Stimulated activated CD4-positive, alpha-beta T cell treated with anti-CD3 and anti-CD28 coated beads, Interleukin-2, amount 100 ng/mL, for 24 hours (primary cell): Measurements from ENCODE around the gene SLC2A9.
"Not testable (repeated sequence)": the region's sequence is repeated elsewhere in the genome, so short reads cannot be mapped to it uniquely, and the experiment has no call there.

Experiments
- DNase-seq, 2 donors: peaks; one replicate each; pipeline ENCODE4 v3.0.0-alpha.2; 2020

SLC2A9 gene

GRCh38 chr4:9808077-9808476 lies 213.2 kb downstream of the SLC2A9 start:
- DNase-seq = no peak

DNA sequence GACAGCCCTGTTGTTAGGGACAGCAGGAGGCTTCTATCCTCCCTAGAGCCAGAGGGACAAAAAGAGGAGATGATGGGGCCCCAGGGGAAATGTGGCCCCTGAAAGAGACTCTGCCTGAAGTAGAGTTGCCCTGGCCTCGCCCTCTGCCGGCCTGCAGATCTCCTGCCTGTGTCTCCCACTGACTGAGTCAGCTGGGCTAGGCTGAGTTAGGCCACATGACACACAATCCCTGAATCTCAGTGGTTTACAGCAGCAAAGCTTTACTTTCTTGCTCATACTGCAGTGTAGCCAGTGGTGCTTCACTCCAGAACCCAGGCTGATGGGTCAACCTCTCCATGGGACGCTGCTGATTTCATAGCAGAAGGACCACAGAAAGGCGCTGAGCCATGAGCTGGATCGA lies 216.4 kb downstream of the SLC2A9 start:
- DNase-seq = no peak

DNA sequence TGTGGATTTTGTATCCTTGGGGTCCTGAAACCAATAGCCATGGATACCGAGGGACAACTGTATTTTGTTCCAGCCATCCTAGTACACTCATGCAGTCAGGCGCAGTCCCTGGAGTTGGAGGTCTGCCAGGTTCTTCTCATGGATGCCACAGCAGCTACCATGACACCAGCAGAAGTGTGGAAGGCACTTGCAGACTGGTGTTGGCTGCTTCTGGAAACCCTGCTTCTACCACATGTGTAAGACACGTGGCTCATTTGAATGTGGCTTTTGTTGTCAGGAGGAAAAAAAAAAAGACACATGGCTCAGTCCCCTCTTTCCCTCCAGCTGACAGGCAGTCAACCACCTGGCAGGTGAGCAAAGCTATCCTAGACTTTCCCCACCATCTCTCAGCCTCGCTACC lies 220.4 kb downstream of the SLC2A9 start:
- DNase-seq = no peak

- DNase-seq = not testable (repeated sequence)
Observed at GRCh38 chr4:9796641-9797040, 224.7 kb downstream of the SLC2A9 start.

DNA sequence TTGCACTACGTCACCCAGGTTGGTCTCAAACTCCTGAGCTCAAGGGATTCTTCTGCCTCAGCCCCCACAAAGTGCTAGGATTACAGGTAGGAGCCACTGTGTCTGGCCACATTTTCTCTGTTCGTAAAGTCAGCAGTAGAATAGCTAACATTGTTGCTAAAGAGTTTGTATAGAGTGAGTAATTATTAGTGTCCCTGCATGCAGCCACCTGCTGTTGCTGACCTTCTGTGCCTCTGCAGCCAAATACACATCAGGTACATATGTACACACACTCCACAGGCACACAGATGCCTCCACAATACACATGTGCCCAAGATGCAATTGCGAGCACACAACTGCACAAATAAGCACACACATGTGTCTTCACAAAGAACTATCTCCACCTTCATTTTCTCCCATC lies 228.9 kb downstream of the SLC2A9 start:
- DNase-seq = no peak

- DNase-seq = not testable (repeated sequence)
Observed at GRCh38 chr4:9785891-9786290, 235.4 kb downstream of the SLC2A9 start.

DNA sequence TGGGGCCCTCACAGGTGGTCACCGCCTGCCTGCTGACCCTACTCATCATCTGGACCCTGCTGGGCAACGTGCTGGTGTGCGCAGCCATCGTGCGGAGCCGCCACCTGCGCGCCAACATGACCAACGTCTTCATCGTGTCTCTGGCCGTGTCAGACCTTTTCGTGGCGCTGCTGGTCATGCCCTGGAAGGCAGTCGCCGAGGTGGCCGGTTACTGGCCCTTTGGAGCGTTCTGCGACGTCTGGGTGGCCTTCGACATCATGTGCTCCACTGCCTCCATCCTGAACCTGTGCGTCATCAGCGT lies 239.2 kb downstream of the SLC2A9 start:
- no peak for DNase-seq

GRCh38 chr4:9781343-9782135 lies 239.8 kb downstream of the SLC2A9 start, which contains the start of gene DRD5:
Gene DRD5 (plus strand): TSS chr4:9781634. CDS start chr4:9782030, 396 bp downstream.
- no peak for DNase-seq
